GM12874 (cell line): ENCODE results near the gene CELF4.
A peak's percentile ranks its signal among the peaks of the same experiment; 100 is the strongest.

Experiments used
- CTCF ChIP-seq: IDR thresholded peaks from 2 replicates; pipeline ENCODE4 v1.5.1; 2011; ENCODE audit warnings: low read depth, mild to moderate bottlenecking, control low read depth, low read length, moderate library complexity; ENCODE audit not compliant: insufficient read depth

CELF4 gene

DNA sequence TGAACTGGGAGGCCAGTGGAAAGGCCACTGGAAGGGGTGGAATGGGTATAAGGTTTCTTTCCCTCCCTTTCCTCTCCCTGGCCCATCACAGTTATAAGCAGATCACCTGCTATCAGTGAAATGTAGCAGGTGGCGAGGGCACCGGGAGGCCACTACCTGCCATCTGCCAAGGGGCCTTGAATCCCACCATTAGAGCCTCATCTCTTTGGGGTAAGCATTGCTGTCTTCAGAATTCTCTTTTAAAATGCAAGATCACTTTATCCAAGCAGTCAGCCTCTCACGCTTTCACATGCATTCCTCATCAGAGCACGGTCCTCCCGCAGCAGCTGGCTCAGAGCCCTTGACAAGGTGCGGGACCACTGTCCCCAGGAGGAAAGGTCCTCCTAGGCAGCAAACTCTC, 268.5 kb downstream of the CELF4 start:
- TF ChIP-seq CTCF = no peak

DNA sequence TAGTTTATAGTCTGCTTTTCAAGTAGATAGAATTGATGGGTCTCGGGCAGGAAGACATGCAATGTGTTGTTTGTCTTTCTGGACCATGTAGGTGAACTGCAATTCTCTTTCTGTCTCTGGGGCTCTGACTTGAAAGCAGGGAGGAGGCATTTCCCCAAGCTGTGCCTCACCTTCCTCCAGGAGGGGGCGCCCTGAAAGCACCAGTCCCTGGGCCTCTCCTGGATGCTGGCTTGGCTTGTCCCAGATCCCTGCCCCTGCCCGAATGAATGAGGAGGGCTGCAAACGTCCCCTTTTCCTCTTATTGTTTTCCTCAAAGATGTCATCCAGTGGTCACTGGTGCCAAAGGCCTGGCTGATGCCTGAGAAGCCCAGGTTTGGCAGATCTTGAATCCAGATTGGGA, 270.6 kb downstream of the CELF4 start:
- TF ChIP-seq CTCF = peak; percentile 60

- TF ChIP-seq CTCF = no peak
These were observed 272.2 kb downstream of the CELF4 start for GRCh38 chr18:37293359-37293758.

DNA sequence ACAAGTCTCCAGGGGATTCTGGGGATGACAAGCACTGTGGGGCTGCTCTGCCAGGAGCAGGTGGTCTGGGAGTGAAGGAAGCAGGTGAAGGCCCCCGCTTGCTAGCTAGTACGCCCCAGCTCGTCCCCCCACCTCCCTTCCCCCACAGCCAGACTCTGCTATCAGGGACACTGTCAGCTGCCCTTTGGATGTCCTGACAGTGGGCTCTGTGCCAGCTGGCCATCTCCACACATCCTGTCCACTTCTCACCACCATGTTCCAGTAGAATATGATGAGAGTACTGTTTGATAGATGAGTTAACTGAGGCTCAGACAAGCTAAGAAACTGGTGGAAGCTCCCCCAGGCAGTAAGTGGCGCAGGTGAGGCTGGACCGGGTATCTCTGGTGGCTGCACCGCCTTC, 276.2 kb downstream of the CELF4 start:
- no peak for TF ChIP-seq CTCF

- no peak for TF ChIP-seq CTCF
These were observed 278.0 kb downstream of the CELF4 start for GRCh38 chr18:37287601-37288000.

GRCh38 chr18:37286801-37287200, 278.8 kb downstream of the CELF4 start:
- TF ChIP-seq CTCF = no peak

- TF ChIP-seq CTCF = no peak
These were observed 279.8 kb downstream of the CELF4 start for GRCh38 chr18:37285825-37286224.

DNA sequence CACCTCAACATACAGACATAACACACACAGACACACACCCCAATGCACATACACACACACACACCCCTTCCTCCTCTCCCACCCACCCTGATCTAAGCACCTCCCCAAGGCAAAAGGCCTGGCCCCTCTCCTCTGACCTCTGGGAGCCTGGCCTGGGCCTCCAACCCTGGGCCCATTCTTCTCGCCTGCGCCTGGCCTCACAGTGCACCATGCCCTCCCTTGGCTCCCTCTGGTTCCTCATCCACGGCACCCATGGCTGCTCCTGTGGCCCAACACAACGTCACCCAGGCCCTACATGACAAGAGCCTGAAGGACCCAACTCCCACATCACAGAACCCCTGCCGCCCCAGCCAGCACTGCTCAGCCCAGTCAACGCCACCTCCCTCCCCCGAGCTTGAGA, 281.3 kb downstream of the CELF4 start:
- no peak for TF ChIP-seq CTCF
